ENCODE results near the gene AATF.

AATF gene

GRCh38 chr17:36948717-36949460 lies at the start of gene AATF:
Gene AATF, plus strand, starts transcription at chr17:36948954. Its CDS starts 172 bp downstream, at chr17:36949126.
- peak; percentile 97 for DNase-seq

- no peak for DNase-seq
These were observed 49.2 kb upstream of the AATF start for GRCh38 chr17:36899250-36900159.

- no peak for DNase-seq
These were observed 48.6 kb upstream of the AATF start for GRCh38 chr17:36900160-36900512.

- no peak for DNase-seq
These were observed 47.2 kb upstream of the AATF start for GRCh38 chr17:36901506-36901905.

- DNase-seq: no peak
These were observed 41.3 kb upstream of the AATF start for GRCh38 chr17:36907407-36907806.

GRCh38 chr17:36910513-36910912 lies 38.2 kb upstream of the AATF start:
- no peak for DNase-seq

- DNase-seq: no peak
These were observed 37.8 kb upstream of the AATF start for GRCh38 chr17:36911001-36911400.

- no peak for DNase-seq
These were observed 35.6 kb upstream of the AATF start for GRCh38 chr17:36913132-36913531.

GRCh38 chr17:36918211-36918691 lies 30.5 kb upstream of the AATF start:
- DNase-seq: no peak

GRCh38 chr17:36919407-36919968 lies 29.3 kb upstream of the AATF start:
- no peak for DNase-seq

- DNase-seq: no peak
These were observed 28.4 kb upstream of the AATF start for GRCh38 chr17:36920032-36921005.

GRCh38 chr17:36921095-36921851 lies 27.5 kb upstream of the AATF start:
- DNase-seq: no peak

- DNase-seq: no peak
These were observed 26.6 kb upstream of the AATF start for GRCh38 chr17:36922175-36922574.

- no peak for DNase-seq
These were observed 24.9 kb upstream of the AATF start for GRCh38 chr17:36923814-36924221.

- no peak for DNase-seq
These were observed 22.5 kb upstream of the AATF start for GRCh38 chr17:36926226-36926625.

- DNase-seq: no peak
These were observed 22.1 kb upstream of the AATF start for GRCh38 chr17:36926701-36927100.

GRCh38 chr17:36928471-36929345 lies 20.0 kb upstream of the AATF start:
- DNase-seq: no peak

GRCh38 chr17:36929851-36930582 lies 18.7 kb upstream of the AATF start:
- DNase-seq: no peak

- no peak for DNase-seq
These were observed 18.2 kb upstream of the AATF start for GRCh38 chr17:36930583-36930900.

GRCh38 chr17:36931096-36931696 lies 17.6 kb upstream of the AATF start:
- no peak for DNase-seq
